PC-9 (cell line): ENCODE measurements around the gene RARS2.

Experiments
- CTCF ChIP-seq: fragments of 200-600 bp; sonication (generic); conservative IDR thresholded peaks from 2 replicates; pipeline ENCODE4 v1.6.1; 2017; ENCODE audit warnings: mixed run types, antibody characterized with exemption, mild to moderate bottlenecking, moderate library complexity
- EZH2 ChIP-seq: fragments of 200-600 bp; sonication (generic); IDR thresholded peaks from 2 replicates; pipeline ENCODE4 v1.8.0; 2017; ENCODE audit warnings: antibody characterized with exemption, low read depth

GRCh38 chr6:87639373-87639772, 49.6 kb upstream of the RARS2 start:
- no peak for TF ChIP-seq CTCF
- no peak for TF ChIP-seq EZH2
